Measurements from ENCODE around the gene PRPF40B.

PRPF40B gene

DNA sequence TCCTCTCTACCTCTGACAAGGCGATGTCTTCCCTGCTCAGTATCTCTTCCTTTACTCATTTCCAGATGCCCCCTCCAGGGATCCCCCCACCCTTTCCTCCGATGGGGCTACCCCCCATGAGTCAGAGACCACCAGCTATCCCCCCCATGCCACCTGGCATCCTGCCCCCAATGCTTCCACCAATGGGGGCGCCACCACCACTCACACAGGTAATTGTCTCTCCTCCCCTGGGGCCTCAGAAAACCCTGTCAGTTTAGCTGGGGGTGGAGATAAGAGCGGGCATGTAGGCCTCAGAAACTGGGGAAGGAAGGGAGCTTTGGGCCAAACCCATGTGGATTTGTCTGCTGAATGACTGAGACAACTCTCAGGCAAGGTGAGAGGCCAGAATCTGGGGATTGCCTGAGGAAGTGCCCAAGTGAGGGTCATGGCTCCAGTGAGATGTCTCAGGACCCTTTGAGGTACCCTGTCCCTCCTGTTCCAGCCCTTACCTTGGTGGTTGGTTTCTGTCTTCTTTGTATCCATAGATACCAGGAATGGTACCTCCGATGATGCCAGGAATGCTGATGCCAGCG, 8.1 kb downstream of the PRPF40B start:
- Histone ChIP-seq H4K12ac (ENCODE audit: low read depth, low read length) (no peak overlapping the region), H3K23ac (ENCODE audit: low read length) (no peak overlapping the region), H3K14ac (ENCODE audit: low read length) (no peak overlapping the region), H3K9ac (ENCODE audit: low read length) (no peak overlapping the region), H2BK12ac (ENCODE audit: low read length) (no peak overlapping the region), H4K8ac (ENCODE audit: low read depth, low read length) (no peak overlapping the region), H3K36me3 (ENCODE audit: control insufficient read depth in 1 of 2, insufficient read depth in 2 of 2, low read length in 2 of 2) (peaks cover 0 to 4% of the 10 kb centered on the region in 2 experiments), H3K18ac (ENCODE audit: low read length) (no peak overlapping the region), H4K91ac (ENCODE audit: low read depth, low read length) (no peak overlapping the region), H3K79me1 (ENCODE audit: low read length) (no peaks in the 10 kb centered on the region), H3K79me2 (ENCODE audit: control insufficient read depth, insufficient read depth, low read length, poor library complexity) (no peaks in the 10 kb centered on the region), H3K4me2 (ENCODE audit: low read length) (no peak overlapping the region), H3K27ac (ENCODE audit: low read depth, low read length) (no peak overlapping the region), H2BK5ac (ENCODE audit: low read depth, low read length, poor library complexity) (no peak overlapping the region), H2AFZ (ENCODE audit: insufficient read depth, low read length, poor library complexity) (no peak overlapping the region), H3K4me1 (ENCODE audit: control insufficient read depth in 1 of 2, insufficient read depth in 2 of 2, low read length in 2 of 2) (no peaks in the 10 kb centered on the region), H3K4ac (ENCODE audit: low read depth, low read length) (no peak overlapping the region), H2AK5ac (ENCODE audit: low read length) (no peak overlapping the region), H3K9me3 (ENCODE audit: insufficient read depth, low read depth, low read length) (no peaks in the 10 kb centered on the region), H2BK120ac (ENCODE audit: insufficient read depth, low read length, poor library complexity) (no peak overlapping the region), H3K4me3 (ENCODE audit: low read depth, low read length) (no peak overlapping the region), H3K27me3 (ENCODE audit: insufficient read depth, low read length) (no peaks in the 10 kb centered on the region)
- DNase-seq, result no peak
- WGBS (ENCODE audit: extremely low coverage, insufficient coverage, insufficient read length), result no CpG with 5 or more reads among the region's 6 CpGs

DNA sequence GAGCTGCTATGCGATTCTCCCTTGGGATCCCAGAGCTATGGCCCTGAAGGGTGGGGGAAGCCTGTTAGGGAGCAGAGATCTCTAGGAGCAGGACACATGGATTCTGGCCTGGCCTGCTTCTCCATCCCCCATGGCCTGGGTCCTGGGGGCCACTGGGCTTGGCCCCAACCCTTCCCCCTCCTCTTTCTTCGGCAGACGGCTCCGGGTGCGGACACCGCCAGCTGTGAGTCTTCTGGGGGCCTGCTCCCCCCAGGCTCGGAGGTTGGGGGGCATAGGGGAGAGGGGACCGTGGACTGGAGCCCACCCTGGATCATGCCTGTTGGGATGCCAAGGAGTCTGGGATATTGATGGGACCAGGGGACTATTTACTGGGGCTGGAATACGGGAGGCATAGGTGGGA, 9.0 kb downstream of the PRPF40B start:
- no peak overlapping the region for H3K18ac ChIP-seq (ENCODE audit: low read length)
- no peak overlapping the region for H2BK5ac ChIP-seq (ENCODE audit: low read depth, low read length, poor library complexity)
- H3K36me3 ChIP-seq (ENCODE audit: control insufficient read depth in 1 of 2, insufficient read depth in 2 of 2, low read length in 2 of 2), result peaks cover 0 to 4% of the 10 kb centered on the region in 2 experiments
- H4K91ac ChIP-seq (ENCODE audit: low read depth, low read length), result no peak overlapping the region
- H3K79me2 ChIP-seq (ENCODE audit: control insufficient read depth, insufficient read depth, low read length, poor library complexity), result no peaks in the 10 kb centered on the region
- no peak overlapping the region for H3K4me3 ChIP-seq (ENCODE audit: low read depth, low read length)
- no peak for DNase-seq
- no peaks in the 10 kb centered on the region for H3K79me1 ChIP-seq (ENCODE audit: low read length)
- peaks cover 0 to 2% of the 10 kb centered on the region in 2 experiments for H3K4me1 ChIP-seq (ENCODE audit: control insufficient read depth in 1 of 2, insufficient read depth in 2 of 2, low read length in 2 of 2)
- H3K27me3 ChIP-seq (ENCODE audit: insufficient read depth, low read length), result no peaks in the 10 kb centered on the region
- no peak overlapping the region for H3K9ac ChIP-seq (ENCODE audit: low read length)
- H3K14ac ChIP-seq (ENCODE audit: low read length), result no peak overlapping the region
- H3K4ac ChIP-seq (ENCODE audit: low read depth, low read length), result no peak overlapping the region
- no peak overlapping the region for H2AK5ac ChIP-seq (ENCODE audit: low read length)
- H3K4me2 ChIP-seq (ENCODE audit: low read length), result no peak overlapping the region
- WGBS (ENCODE audit: extremely low coverage, insufficient coverage, insufficient read length), result no CpG with 5 or more reads among the region's 9 CpGs
- H2BK12ac ChIP-seq (ENCODE audit: low read length), result no peak overlapping the region
- no peak overlapping the region for H3K23ac ChIP-seq (ENCODE audit: low read length)
- no peak overlapping the region for H4K8ac ChIP-seq (ENCODE audit: low read depth, low read length)
- H4K12ac ChIP-seq (ENCODE audit: low read depth, low read length), result no peak overlapping the region
- H3K27ac ChIP-seq (ENCODE audit: low read depth, low read length), result no peak overlapping the region
- no peak overlapping the region for H2BK120ac ChIP-seq (ENCODE audit: insufficient read depth, low read length, poor library complexity)
- H2AFZ ChIP-seq (ENCODE audit: insufficient read depth, low read length, poor library complexity), result no peak overlapping the region
- no peaks in the 10 kb centered on the region for H3K9me3 ChIP-seq (ENCODE audit: insufficient read depth, low read depth, low read length)

DNA sequence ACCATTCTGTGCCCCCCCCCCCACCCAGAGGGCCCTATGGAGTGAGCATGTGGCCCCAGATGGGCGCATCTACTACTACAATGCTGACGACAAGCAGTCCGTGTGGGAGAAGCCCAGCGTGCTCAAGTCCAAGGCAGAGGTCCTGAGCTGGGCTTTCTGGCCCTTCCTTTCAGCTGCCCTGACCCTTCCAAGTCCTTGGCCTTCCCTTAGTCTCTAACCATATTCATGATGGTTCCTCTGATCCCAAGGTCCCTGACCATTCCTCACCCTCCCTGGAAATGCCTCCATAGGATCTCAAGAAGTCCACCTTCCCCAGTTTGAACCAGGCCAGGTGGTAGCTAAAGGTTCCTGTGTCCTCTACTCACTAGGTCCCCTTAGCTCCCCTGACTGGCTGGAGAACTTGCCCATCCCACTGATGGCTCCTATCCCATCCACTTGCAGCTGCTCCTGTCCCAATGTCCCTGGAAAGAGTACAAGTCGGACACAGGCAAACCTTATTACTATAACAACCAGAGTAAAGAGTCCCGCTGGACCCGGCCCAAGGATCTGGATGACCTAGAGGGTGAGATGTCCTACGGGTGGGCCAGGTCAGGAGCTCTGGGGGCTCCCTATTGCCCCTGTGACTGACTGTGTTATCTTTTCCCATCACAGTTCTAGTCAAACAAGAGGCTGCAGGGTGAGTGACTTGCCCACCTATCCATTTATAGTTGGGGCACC, 9.8 kb downstream of the PRPF40B start:
- H3K18ac ChIP-seq (ENCODE audit: low read length), result no peak overlapping the region
- no peaks in the 10 kb centered on the region for H3K9me3 ChIP-seq (ENCODE audit: insufficient read depth, low read depth, low read length)
- H2BK5ac ChIP-seq (ENCODE audit: low read depth, low read length, poor library complexity), result no peak overlapping the region
- no peak overlapping the region for H2AK5ac ChIP-seq (ENCODE audit: low read length)
- H3K23ac ChIP-seq (ENCODE audit: low read length), result no peak overlapping the region
- H2AFZ ChIP-seq (ENCODE audit: insufficient read depth, low read length, poor library complexity), result no peak overlapping the region
- H3K4me3 ChIP-seq (ENCODE audit: low read depth, low read length), result peak overlapping the region; percentile 0
- H3K79me2 ChIP-seq (ENCODE audit: control insufficient read depth, insufficient read depth, low read length, poor library complexity), result no peaks in the 10 kb centered on the region
- H2BK120ac ChIP-seq (ENCODE audit: insufficient read depth, low read length, poor library complexity), result no peak overlapping the region
- no peaks in the 10 kb centered on the region for H3K79me1 ChIP-seq (ENCODE audit: low read length)
- no CpG with 5 or more reads among the region's 8 CpGs for WGBS (ENCODE audit: extremely low coverage, insufficient coverage, insufficient read length)
- no peak overlapping the region for H4K12ac ChIP-seq (ENCODE audit: low read depth, low read length)
- peaks cover 0 to 4% of the 10 kb centered on the region in 2 experiments for H3K36me3 ChIP-seq (ENCODE audit: control insufficient read depth in 1 of 2, insufficient read depth in 2 of 2, low read length in 2 of 2)
- no peak overlapping the region for H3K9ac ChIP-seq (ENCODE audit: low read length)
- H4K91ac ChIP-seq (ENCODE audit: low read depth, low read length), result no peak overlapping the region
- H3K14ac ChIP-seq (ENCODE audit: low read length), result no peak overlapping the region
- no peak overlapping the region for H3K27ac ChIP-seq (ENCODE audit: low read depth, low read length)
- no peaks in the 10 kb centered on the region for H3K27me3 ChIP-seq (ENCODE audit: insufficient read depth, low read length)
- H3K4ac ChIP-seq (ENCODE audit: low read depth, low read length), result no peak overlapping the region
- peaks cover 0 to 3% of the 10 kb centered on the region in 2 experiments for H3K4me1 ChIP-seq (ENCODE audit: control insufficient read depth in 1 of 2, insufficient read depth in 2 of 2, low read length in 2 of 2)
- H2BK12ac ChIP-seq (ENCODE audit: low read length), result no peak overlapping the region
- no peak for DNase-seq
- no peak overlapping the region for H4K8ac ChIP-seq (ENCODE audit: low read depth, low read length)
- no peak overlapping the region for H3K4me2 ChIP-seq (ENCODE audit: low read length)

GRCh38 chr12:49633703-49634345, 10.5 kb downstream of the PRPF40B start:
- no peak overlapping the region for H4K91ac ChIP-seq (ENCODE audit: low read depth, low read length)
- no peak overlapping the region for H3K9ac ChIP-seq (ENCODE audit: low read length)
- WGBS (ENCODE audit: extremely low coverage, insufficient coverage, insufficient read length), result no CpG with 5 or more reads among the region's 2 CpGs
- no peak overlapping the region for H4K12ac ChIP-seq (ENCODE audit: low read depth, low read length)
- peaks cover 0 to 3% of the 10 kb centered on the region in 2 experiments for H3K4me1 ChIP-seq (ENCODE audit: control insufficient read depth in 1 of 2, insufficient read depth in 2 of 2, low read length in 2 of 2)
- H3K23ac ChIP-seq (ENCODE audit: low read length), result no peak overlapping the region
- no peak overlapping the region for H3K27ac ChIP-seq (ENCODE audit: low read depth, low read length)
- DNase-seq, result no peak
- no peak overlapping the region for H3K4me2 ChIP-seq (ENCODE audit: low read length)
- H3K4ac ChIP-seq (ENCODE audit: low read depth, low read length), result no peak overlapping the region
- H3K14ac ChIP-seq (ENCODE audit: low read length), result no peak overlapping the region
- no peak overlapping the region for H2BK12ac ChIP-seq (ENCODE audit: low read length)
- no peaks in the 10 kb centered on the region for H3K79me2 ChIP-seq (ENCODE audit: control insufficient read depth, insufficient read depth, low read length, poor library complexity)
- no peak overlapping the region for H2AK5ac ChIP-seq (ENCODE audit: low read length)
- H2AFZ ChIP-seq (ENCODE audit: insufficient read depth, low read length, poor library complexity), result no peak overlapping the region
- no peaks in the 10 kb centered on the region for H3K9me3 ChIP-seq (ENCODE audit: insufficient read depth, low read depth, low read length)
- H2BK5ac ChIP-seq (ENCODE audit: low read depth, low read length, poor library complexity), result no peak overlapping the region
- H3K4me3 ChIP-seq (ENCODE audit: low read depth, low read length), result no peak overlapping the region
- no peak overlapping the region for H2BK120ac ChIP-seq (ENCODE audit: insufficient read depth, low read length, poor library complexity)
- H3K36me3 ChIP-seq (ENCODE audit: control insufficient read depth in 1 of 2, insufficient read depth in 2 of 2, low read length in 2 of 2), result peaks cover 0 to 4% of the 10 kb centered on the region in 2 experiments
- H3K79me1 ChIP-seq (ENCODE audit: low read length), result no peaks in the 10 kb centered on the region
- H3K18ac ChIP-seq (ENCODE audit: low read length), result no peak overlapping the region
- no peak overlapping the region for H4K8ac ChIP-seq (ENCODE audit: low read depth, low read length)
- H3K27me3 ChIP-seq (ENCODE audit: insufficient read depth, low read length), result no peaks in the 10 kb centered on the region
